HCT116 (cell line): ENCODE data around the gene ACTR1B.

ENCODE experiments used
- CEBPB ChIP-seq: IDR thresholded peaks from 2 replicates; pipeline ENCODE4 v1.6.1; 2012; ENCODE audit warnings: low read depth
- FOSL1 ChIP-seq: IDR thresholded peaks from 2 replicates; pipeline ENCODE4 v1.6.1; 2012; ENCODE audit warnings: low read depth
- MAX ChIP-seq: IDR thresholded peaks from 2 replicates; pipeline ENCODE4 v1.6.1; 2012
- POLR2A ChIP-seq: IDR thresholded peaks from 2 replicates; pipeline ENCODE4 v1.7.0; 2011; ENCODE audit warnings: borderline replicate concordance; ENCODE audit not compliant: insufficient read depth, insufficient read length; ENCODE audit errors: extremely low read depth
- SIN3A ChIP-seq: IDR thresholded peaks from 2 replicates; pipeline ENCODE4 v1.6.1; 2012; ENCODE audit warnings: low read depth
- SP1 ChIP-seq: IDR thresholded peaks from 2 replicates; pipeline ENCODE4 v1.6.1; 2012; ENCODE audit warnings: low read depth
- YY1 ChIP-seq: IDR thresholded peaks from 2 replicates; pipeline ENCODE4 v1.6.1; 2011; ENCODE audit warnings: low read length, low read depth, moderate library complexity, mild to moderate bottlenecking; ENCODE audit not compliant: insufficient replicate concordance; ENCODE audit errors: extremely low read depth
- ZNF274 ChIP-seq: fragments of 200-500 bp; sonication (Bioruptor generic); IDR thresholded peaks from 2 replicates; pipeline ENCODE4 v1.6.1; 2014; ENCODE audit warnings: mild to moderate bottlenecking, low read depth, low read length, inconsistent platforms
- TF ChIP-seq, protein P1 (sequence below), 3 experiments: fragments of 200-600 bp in 1 of 3; sonication (generic) in 1 of 3; IDR thresholded peaks in 2 of 3; conservative IDR thresholded peaks in 1 of 3; 2 replicates each; pipeline ENCODE4 v1.5.1; 2012 to 2017; ENCODE audit warnings: low read depth in 2 of 3, low read length in 2 of 3, antibody characterized with exemption in 1 of 3, borderline replicate concordance in 1 of 3, control low read depth in 1 of 3, mild to moderate bottlenecking in 1 of 3, mixed read lengths in 1 of 3, mixed run types in 1 of 3, moderate library complexity in 1 of 3; ENCODE audit not compliant: insufficient read depth in 1 of 3
- TF ChIP-seq, protein P2 (sequence below): IDR thresholded peaks from 2 replicates; pipeline ENCODE4 v1.6.1; 2012

GRCh38 chr2:97654309-97654708, 9.5 kb downstream of the ACTR1B start:
- TF ChIP-seq, protein P1, sequence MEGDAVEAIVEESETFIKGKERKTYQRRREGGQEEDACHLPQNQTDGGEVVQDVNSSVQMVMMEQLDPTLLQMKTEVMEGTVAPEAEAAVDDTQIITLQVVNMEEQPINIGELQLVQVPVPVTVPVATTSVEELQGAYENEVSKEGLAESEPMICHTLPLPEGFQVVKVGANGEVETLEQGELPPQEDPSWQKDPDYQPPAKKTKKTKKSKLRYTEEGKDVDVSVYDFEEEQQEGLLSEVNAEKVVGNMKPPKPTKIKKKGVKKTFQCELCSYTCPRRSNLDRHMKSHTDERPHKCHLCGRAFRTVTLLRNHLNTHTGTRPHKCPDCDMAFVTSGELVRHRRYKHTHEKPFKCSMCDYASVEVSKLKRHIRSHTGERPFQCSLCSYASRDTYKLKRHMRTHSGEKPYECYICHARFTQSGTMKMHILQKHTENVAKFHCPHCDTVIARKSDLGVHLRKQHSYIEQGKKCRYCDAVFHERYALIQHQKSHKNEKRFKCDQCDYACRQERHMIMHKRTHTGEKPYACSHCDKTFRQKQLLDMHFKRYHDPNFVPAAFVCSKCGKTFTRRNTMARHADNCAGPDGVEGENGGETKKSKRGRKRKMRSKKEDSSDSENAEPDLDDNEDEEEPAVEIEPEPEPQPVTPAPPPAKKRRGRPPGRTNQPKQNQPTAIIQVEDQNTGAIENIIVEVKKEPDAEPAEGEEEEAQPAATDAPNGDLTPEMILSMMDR (IDR thresholded peaks at IDR 0.05 in 2 of 3, conservative IDR thresholded peaks at IDR 0.05 in 1 of 3; ENCODE audit: borderline replicate concordance in 1 of 3, insufficient read depth in 1 of 3, low read depth in 2 of 3, low read length in 2 of 3): no peak
- no peak for TF ChIP-seq MAX
- no peak for TF ChIP-seq POLR2A
- TF ChIP-seq SP1: no peak
- TF ChIP-seq SIN3A: no peak
- TF ChIP-seq, protein P2, sequence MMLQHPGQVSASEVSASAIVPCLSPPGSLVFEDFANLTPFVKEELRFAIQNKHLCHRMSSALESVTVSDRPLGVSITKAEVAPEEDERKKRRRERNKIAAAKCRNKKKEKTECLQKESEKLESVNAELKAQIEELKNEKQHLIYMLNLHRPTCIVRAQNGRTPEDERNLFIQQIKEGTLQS: no peak
- no peak for TF ChIP-seq CEBPB
- no peak for TF ChIP-seq FOSL1
- no peak for TF ChIP-seq ZNF274
- TF ChIP-seq YY1: no peak
